C4-2B (cell line): Measurements from ENCODE around the gene IL32.

Source experiments
- ZFX ChIP-seq: fragments of 450-650 bp; IDR thresholded peaks from 2 replicates; pipeline ENCODE4 v1.6.1; 2017
- TF ChIP-seq, protein P1 (sequence below): fragments of 450-650 bp; conservative IDR thresholded peaks from 2 replicates; pipeline ENCODE4 v1.5.1; 2017; ENCODE audit warnings: mild to moderate bottlenecking

- TF ChIP-seq, protein P1, sequence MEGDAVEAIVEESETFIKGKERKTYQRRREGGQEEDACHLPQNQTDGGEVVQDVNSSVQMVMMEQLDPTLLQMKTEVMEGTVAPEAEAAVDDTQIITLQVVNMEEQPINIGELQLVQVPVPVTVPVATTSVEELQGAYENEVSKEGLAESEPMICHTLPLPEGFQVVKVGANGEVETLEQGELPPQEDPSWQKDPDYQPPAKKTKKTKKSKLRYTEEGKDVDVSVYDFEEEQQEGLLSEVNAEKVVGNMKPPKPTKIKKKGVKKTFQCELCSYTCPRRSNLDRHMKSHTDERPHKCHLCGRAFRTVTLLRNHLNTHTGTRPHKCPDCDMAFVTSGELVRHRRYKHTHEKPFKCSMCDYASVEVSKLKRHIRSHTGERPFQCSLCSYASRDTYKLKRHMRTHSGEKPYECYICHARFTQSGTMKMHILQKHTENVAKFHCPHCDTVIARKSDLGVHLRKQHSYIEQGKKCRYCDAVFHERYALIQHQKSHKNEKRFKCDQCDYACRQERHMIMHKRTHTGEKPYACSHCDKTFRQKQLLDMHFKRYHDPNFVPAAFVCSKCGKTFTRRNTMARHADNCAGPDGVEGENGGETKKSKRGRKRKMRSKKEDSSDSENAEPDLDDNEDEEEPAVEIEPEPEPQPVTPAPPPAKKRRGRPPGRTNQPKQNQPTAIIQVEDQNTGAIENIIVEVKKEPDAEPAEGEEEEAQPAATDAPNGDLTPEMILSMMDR, result no peak
- TF ChIP-seq ZFX, result no peak
These were observed 35.8 kb upstream of the IL32 start for GRCh38 chr16:3029491-3030221.
